WTC11 (cell line): ENCODE results near the gene TRMT10A.

Source experiments
- CREB1 ChIP-seq: sonication (generic); formaldehyde crosslinking; IDR thresholded peaks from 2 replicates; pipeline ENCODE4 v1.8.0; 2023; ENCODE audit warnings: mild to moderate bottlenecking, missing genetic modification reagents
- NR3C1 ChIP-seq: sonication (generic); formaldehyde crosslinking; conservative IDR thresholded peaks from 2 replicates; pipeline ENCODE4 v1.8.1; 2023; ENCODE audit warnings: low read depth, mild to moderate bottlenecking, missing genetic modification reagents
- ZNF121 ChIP-seq: sonication (generic); formaldehyde crosslinking; IDR thresholded peaks from 2 replicates; pipeline ENCODE4 v1.8.0; 2023; ENCODE audit warnings: missing genetic modification reagents
- ZNF138 ChIP-seq: sonication (generic); formaldehyde crosslinking; conservative IDR thresholded peaks from 2 replicates; pipeline ENCODE4 v1.8.1; 2022; ENCODE audit warnings: mild to moderate bottlenecking, moderate library complexity, missing genetic modification reagents
- TF ChIP-seq, protein P1 (sequence below): fragments of 200-600 bp; IDR thresholded peaks from 2 replicates; pipeline ENCODE4 v1.8.0; 2022; ENCODE audit warnings: antibody characterized with exemption

GRCh38 chr4:99593781-99594641, 30.2 kb upstream of the TRMT10A start:
- TF ChIP-seq ZNF121 (CRISPR knock-in tag) (no peak), NR3C1 (CRISPR knock-in tag) (no peak), ZNF138 (no peak), CREB1 (CRISPR knock-in tag) (no peak)
- TF ChIP-seq, protein P1, sequence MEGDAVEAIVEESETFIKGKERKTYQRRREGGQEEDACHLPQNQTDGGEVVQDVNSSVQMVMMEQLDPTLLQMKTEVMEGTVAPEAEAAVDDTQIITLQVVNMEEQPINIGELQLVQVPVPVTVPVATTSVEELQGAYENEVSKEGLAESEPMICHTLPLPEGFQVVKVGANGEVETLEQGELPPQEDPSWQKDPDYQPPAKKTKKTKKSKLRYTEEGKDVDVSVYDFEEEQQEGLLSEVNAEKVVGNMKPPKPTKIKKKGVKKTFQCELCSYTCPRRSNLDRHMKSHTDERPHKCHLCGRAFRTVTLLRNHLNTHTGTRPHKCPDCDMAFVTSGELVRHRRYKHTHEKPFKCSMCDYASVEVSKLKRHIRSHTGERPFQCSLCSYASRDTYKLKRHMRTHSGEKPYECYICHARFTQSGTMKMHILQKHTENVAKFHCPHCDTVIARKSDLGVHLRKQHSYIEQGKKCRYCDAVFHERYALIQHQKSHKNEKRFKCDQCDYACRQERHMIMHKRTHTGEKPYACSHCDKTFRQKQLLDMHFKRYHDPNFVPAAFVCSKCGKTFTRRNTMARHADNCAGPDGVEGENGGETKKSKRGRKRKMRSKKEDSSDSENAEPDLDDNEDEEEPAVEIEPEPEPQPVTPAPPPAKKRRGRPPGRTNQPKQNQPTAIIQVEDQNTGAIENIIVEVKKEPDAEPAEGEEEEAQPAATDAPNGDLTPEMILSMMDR, result no peak
